Pancreas (tissue), 10 donors: ENCODE measurements around the gene IQCE. TPM values are rescaled to one million over a fixed set of nuclear protein-coding genes. Genes with fewer than 3 reads are reported as not detected.
A peak's percentile ranks its signal among the peaks of the same experiment; 100 is the strongest.

Source experiments
- ATAC-seq, 4 donors: fragments of 200-7000 bp; cut with Tn5 transposase; one replicate each; pipeline versions ENCODE4 v1.8.0 to v1.9.1; 2020; ENCODE audit warnings: mild to moderate bottlenecking in 4 of 4, moderate library complexity in 4 of 4
- DNase-seq, 6 donors: peaks; one replicate each; pipeline ENCODE4 v3.0.0-alpha.2; 2020
- FAIRE-seq: peaks from 2 replicates; lab custom pipeline; 2012; peaks lifted over from hg19 to GRCh38; lab: Jason Lieb, UNC
- H3K27ac ChIP-seq, 4 donors: fragments of 200-600 bp; sonication (generic); 1 replicate in 3 of 4; 2 replicates in 1 of 4; pipeline versions ENCODE4 v1.5.0 to v1.8.0; 2020
- H3K27me3 ChIP-seq, 4 donors: fragments of 200-600 bp; one replicate each; pipeline ENCODE4 v1.8.0; 2021
- H3K36me3 ChIP-seq, 3 donors: fragments of 200-600 bp; sonication (generic) in 1 of 3; one replicate each; pipeline versions ENCODE4 v1.5.0 to v1.8.0; 2020 to 2021
- H3K4me1 ChIP-seq, 3 donors: fragments of 200-600 bp; one replicate each; pipeline ENCODE4 v1.8.0; 2021
- H3K4me3 ChIP-seq, 4 donors: fragments of 200-600 bp; sonication (generic) in 2 of 4; one replicate each; pipeline versions ENCODE4 v1.5.0 to v1.8.0; 2020 to 2021
- H3K9me3 ChIP-seq, 4 donors: fragments of 200-600 bp; one replicate each; pipeline ENCODE4 v1.8.0; 2021
- WGBS, 2 donors: extraction: QIAGEN DNeasy Blood & Tissue Kit; methylation state at CpG; one replicate each; pipeline ENCODE4 v1.1.7; 2013; 5-methylcytosine and 5-hydroxymethylcytosine counted together
- intact Hi-C, 3 donors: fragments of 100-400 bp; cut with DNase I; formaldehyde crosslinking; loops; one replicate each; pipeline versions ENCODE4 v1.11.1 to v1.14.2; 2022
- polyA plus RNA-seq, 2 donors: library from polyadenylated mRNA; stranded (reverse); fragments of 200-250 nt; gene quantifications; one replicate each; pipeline ENCODE4 v1.2.3, GENCODE V29; 2013
- total RNA-seq, 6 donors: library from RNA; stranded (reverse); fragmentation: NEBNext Ultra II Directional in 4 of 6; extraction: Animal tissue kit (Norgen Biotek cat#: 25700) in 4 of 6; gene quantifications; one replicate each; pipeline versions ENCODE4 v1.2.1 to v1.2.4, GENCODE V29; 2021 to 2023
- TF ChIP-seq, protein P1 (sequence below), 4 donors: fragments of 200-600 bp; sonication (generic) in 3 of 4; IDR thresholded peaks; one replicate each; pipeline versions ENCODE4 v1.5.0 to v1.8.0; 2021; ENCODE audit warnings: antibody characterized with exemption in 4 of 4
- donor health status: healthy with polysubstance abuse.
- donor health status: DM: no; HTN: no; CAD: no; lungs with moderate emphysema.
- donor health status: DM: no; HTN: no; CAD: no.
- donor health status: control.
- donor health status: control.
- donor health status: Bipolar disorder and iron deficiency.
- donor health status: DM: yes; HTN: yes; CAD: no.
- donor health status: DM: no; HTN: no; CAD: no.
- donor health status: DM: no; HTN: no; CAD: no.
- donor health status: DM: yes; HTN: yes; CAD: no.

Gene IQCE
- total and polyA plus RNA-seq, 8 donors: 8.8 to 14.1 (median 10.9) TPM

DNA sequence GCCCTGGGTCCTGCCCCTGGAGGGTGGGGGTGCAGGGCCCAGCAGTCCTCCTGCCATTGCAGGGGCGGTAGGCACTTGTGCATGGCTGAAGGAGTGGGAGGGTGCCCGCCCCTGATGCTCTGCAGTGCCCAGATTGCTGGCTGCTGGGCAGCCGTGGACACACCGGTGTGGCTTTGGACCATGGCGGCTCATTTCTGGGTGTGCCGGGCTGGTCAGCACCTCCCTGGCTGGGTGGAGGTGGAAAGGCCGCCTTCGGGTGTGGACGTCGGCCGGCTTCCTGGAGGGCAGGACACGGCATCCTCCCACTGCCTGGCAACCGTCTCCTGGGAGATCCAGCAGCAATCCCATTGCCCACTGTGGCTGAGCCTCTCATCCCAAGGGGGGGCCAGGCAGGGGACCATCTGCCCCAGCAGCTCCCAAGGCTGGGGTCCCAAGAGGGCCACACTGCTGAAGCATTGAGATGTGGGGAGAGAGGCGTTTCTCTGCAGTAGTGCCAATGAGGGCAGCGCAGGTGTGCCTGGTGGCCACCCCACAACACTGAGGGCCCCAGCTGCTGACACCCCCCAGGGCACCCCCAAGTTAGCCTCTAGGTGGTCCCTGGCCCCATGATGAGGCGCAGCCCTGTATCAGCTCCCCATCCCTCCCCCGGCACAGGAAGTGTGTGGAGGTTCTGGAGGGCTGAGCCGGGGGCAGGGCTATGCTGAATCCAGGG lies 85.9 kb downstream of the IQCE start:
- DNase-seq (peak in 2 of 6 donors; percentile 23 to 72), ATAC-seq (no peak), FAIRE-seq (no peak)
- 87 to 88% methylated on average over 17 to 18 of the region's 18 CpGs for WGBS, 2 donors
- TF ChIP-seq, protein P1, sequence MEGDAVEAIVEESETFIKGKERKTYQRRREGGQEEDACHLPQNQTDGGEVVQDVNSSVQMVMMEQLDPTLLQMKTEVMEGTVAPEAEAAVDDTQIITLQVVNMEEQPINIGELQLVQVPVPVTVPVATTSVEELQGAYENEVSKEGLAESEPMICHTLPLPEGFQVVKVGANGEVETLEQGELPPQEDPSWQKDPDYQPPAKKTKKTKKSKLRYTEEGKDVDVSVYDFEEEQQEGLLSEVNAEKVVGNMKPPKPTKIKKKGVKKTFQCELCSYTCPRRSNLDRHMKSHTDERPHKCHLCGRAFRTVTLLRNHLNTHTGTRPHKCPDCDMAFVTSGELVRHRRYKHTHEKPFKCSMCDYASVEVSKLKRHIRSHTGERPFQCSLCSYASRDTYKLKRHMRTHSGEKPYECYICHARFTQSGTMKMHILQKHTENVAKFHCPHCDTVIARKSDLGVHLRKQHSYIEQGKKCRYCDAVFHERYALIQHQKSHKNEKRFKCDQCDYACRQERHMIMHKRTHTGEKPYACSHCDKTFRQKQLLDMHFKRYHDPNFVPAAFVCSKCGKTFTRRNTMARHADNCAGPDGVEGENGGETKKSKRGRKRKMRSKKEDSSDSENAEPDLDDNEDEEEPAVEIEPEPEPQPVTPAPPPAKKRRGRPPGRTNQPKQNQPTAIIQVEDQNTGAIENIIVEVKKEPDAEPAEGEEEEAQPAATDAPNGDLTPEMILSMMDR (IDR thresholded peaks at IDR 0.05): no peak
- Histone ChIP-seq H3K27ac (no peak overlapping the region), H3K36me3 (no peaks in the 10 kb centered on the region), H3K4me1 (peaks cover 0 to 8% (median 0%) of the 10 kb centered on the region in 3 donors), H3K4me3 (no peak overlapping the region), H3K9me3 (no peaks in the 10 kb centered on the region), H3K27me3 (no peaks in the 10 kb centered on the region)
- intact Hi-C loops: no loop called here

DNA sequence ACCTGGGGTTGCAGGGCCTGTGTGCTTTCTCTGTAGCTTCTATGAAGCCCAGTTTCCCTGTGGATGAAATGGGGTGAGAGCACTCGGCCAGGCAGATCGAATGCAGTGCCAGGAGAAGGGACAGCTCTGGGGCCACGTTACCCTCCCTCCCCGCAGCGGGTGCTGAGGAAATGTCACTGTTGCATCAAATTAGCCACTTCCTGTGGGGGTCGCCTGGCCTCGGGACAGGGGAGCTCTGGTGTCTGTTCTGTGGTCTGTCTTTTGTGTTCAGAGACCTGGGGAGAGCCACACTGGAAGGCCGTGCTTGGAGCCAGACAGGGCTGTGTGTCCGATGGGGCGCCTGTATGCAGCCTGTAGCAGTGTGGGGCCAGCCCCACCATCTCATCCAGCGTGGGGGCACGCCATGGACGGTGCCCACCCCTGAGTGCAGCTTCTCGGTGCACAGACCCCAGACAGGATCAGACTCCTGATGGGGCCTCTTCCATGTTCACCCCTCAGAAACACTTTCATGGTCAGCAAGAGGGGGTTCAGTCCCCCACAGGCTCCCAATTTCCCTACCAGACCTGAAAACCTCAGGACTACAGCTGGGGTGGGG lies 86.6 kb downstream of the IQCE start:
- no peak overlapping the region for H3K4me3 ChIP-seq
- H3K27ac ChIP-seq: no peak overlapping the region
- TF ChIP-seq, protein P1 (IDR thresholded peaks at IDR 0.05): no peak
- FAIRE-seq (no peak), DNase-seq (no peak), ATAC-seq (no peak)
- intact Hi-C loops: no loop called here
- H3K36me3 ChIP-seq: no peaks in the 10 kb centered on the region
- peaks cover 0 to 8% (median 0%) of the 10 kb centered on the region in 3 donors for H3K4me1 ChIP-seq
- no peaks in the 10 kb centered on the region for H3K9me3 ChIP-seq
- no peaks in the 10 kb centered on the region for H3K27me3 ChIP-seq
- WGBS, 2 donors: 78 to 83% methylated on average over 14 of the region's 14 CpGs

DNA sequence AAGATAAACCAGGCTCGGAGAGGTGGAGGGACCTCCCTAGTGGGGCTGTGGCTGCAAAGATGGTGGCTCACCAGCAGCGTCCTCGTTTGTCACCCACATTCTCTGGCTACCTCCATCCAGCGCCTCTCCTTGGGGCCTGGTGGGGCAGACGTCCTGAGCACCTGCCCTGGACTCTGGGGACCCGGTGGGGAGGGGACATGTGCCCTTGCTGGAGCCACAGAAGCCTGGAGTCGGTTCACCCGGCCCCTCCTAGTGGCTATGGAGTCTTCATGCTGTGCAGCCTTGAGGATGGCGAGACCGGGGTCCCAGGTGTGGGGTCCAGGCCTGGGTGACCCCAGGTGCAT lies 87.5 kb downstream of the IQCE start:
- TF ChIP-seq, protein P1 (IDR thresholded peaks at IDR 0.05): no peak
- no peak for FAIRE-seq
- no peaks in the 10 kb centered on the region for H3K36me3 ChIP-seq

DNA sequence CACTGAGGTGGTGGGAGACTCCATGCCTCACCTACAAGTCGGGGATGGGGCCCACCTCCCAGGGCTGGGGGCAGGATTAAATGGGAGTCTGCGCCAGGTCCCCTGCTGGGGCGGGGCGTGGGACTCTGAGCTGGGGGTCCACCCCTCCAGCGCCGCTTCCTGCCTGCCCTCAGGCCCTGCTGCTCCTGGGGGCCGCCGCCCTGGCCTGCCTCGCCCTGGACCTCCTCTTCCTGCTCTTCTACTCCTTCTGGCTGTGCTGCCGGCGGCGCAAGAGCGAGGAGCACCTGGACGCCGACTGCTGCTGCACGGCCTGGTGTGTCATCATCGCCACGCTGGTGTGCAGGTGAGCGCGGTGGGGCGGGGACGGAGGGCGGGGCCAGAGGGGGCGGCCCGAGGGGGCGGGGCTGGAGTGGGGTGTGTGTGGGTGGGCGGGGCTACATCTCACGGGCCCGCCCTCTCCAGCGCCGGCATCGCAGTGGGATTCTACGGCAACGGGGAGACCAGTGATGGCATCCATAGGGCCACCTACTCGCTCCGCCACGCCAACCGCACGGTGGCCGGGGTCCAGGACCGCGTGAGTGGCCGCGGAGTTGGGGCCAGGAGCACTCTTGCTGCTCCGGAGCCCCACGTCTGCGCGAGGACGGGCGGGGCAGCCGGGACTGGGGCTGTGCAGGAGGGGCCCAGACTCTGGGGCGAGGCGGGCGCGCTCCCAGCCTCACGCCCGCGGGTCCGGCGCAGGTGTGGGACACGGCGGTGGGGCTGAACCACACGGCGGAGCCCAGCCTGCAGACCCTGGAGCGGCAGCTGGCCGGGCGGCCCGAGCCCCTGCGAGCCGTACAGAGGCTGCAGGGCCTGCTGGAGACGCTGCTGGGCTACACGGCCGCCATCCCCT lies 88.1 kb downstream of the IQCE start:
- H3K36me3 ChIP-seq: no peaks in the 10 kb centered on the region
- intact Hi-C loops: no loop called here
- ATAC-seq (no peak), FAIRE-seq (no peak), DNase-seq (peak in 1 of 6 donors; percentile 68)
- H3K4me3 ChIP-seq: no peak overlapping the region
- no peak overlapping the region for H3K27ac ChIP-seq
- peaks cover 0 to 4% (median 0%) of the 10 kb centered on the region in 3 donors for H3K4me1 ChIP-seq
- 88 to 90% methylated on average over 59 to 73 of the region's 73 CpGs for WGBS, 2 donors
- TF ChIP-seq, protein P1 (IDR thresholded peaks at IDR 0.05): no peak
- no peaks in the 10 kb centered on the region for H3K27me3 ChIP-seq
- no peaks in the 10 kb centered on the region for H3K9me3 ChIP-seq

More for the DNA sequence above, 87.5 kb downstream of the IQCE start:
- intact Hi-C loops: no loop called here
- ATAC-seq (no peak), DNase-seq (peak in 1 of 6 donors; percentile 58)
- no peak overlapping the region for H3K27ac ChIP-seq
- H3K27me3 ChIP-seq: no peaks in the 10 kb centered on the region
- 82 to 86% methylated on average over 10 of the region's 10 CpGs for WGBS, 2 donors
- peaks cover 0 to 4% (median 0%) of the 10 kb centered on the region in 3 donors for H3K4me1 ChIP-seq
- no peak overlapping the region for H3K4me3 ChIP-seq
- H3K9me3 ChIP-seq: no peaks in the 10 kb centered on the region
